ENCODE measurements around the gene FBXW7. TPM values are rescaled to one million over a fixed set of nuclear protein-coding genes. Genes with fewer than 3 reads are reported as not detected.

Gene FBXW7, protein sequence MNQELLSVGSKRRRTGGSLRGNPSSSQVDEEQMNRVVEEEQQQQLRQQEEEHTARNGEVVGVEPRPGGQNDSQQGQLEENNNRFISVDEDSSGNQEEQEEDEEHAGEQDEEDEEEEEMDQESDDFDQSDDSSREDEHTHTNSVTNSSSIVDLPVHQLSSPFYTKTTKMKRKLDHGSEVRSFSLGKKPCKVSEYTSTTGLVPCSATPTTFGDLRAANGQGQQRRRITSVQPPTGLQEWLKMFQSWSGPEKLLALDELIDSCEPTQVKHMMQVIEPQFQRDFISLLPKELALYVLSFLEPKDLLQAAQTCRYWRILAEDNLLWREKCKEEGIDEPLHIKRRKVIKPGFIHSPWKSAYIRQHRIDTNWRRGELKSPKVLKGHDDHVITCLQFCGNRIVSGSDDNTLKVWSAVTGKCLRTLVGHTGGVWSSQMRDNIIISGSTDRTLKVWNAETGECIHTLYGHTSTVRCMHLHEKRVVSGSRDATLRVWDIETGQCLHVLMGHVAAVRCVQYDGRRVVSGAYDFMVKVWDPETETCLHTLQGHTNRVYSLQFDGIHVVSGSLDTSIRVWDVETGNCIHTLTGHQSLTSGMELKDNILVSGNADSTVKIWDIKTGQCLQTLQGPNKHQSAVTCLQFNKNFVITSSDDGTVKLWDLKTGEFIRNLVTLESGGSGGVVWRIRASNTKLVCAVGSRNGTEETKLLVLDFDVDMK
- 100 to 1,000 TPM; 138 to 148 TPM for total RNA-seq
- polyA plus RNA-seq, result 10 to 100 TPM; 36.2 to 47.9 TPM

DNA sequence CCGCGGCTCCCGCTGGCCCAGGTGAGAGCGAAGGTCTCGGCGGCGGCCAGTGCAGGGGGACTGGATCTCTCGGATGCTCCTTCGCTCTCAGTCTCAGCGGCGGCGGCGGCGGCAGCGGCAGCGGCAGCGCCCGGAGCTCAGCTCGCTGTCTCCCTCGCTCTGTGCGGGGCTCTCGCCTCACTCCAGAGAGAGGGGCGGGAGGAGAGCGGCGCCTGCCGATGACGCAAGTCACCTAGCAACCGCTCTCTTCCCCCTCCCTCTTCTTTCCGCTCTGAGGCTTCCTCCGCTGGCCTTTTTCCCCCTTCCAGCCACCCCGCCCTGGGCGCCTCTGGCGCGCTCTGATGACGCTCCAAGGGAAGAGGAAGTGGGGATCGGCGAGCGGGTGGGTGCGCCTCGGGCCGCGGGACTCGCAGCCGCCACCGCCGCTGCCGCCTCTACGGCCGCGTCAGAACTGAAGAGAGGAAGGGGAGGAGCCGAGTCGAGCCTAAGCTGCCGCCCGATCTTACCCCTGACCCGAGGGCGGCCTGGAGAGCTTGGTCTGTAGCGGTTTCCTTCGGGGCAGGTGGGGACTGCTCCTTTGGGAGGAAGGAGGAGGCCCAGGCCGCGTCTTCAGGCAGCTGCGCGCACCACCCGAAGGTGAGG, at the start of gene FBXW7:
FBXW7 (minus strand) TSS at position 190 of the 642 bp plus-strand sequence. CDS start 124,289 bp downstream, outside the sequence.
- ChIA-PET CTCF (ENCODE audit: partially characterized antibody) (interaction anchor here (0.8 to 8.7 kb wide), 13 partner anchors 9 to 199 kb away, joined by 3 to 76 read pairs (median 6); no protein-coding TSS in a partner anchor), POLR2A (ENCODE audit: partially characterized antibody) (interaction anchor here (0.7 to 12.5 kb wide), 46 partner anchors 8 to 1437 kb away, joined by 3 to 327 read pairs (median 5); partner anchors contain the start of genes ARFIP1, TIGD4, TMEM131L and TMEM154)
- peaks cover 0 to 4% (median 0%) of the 10 kb centered on the region in 8 donors for H3K9me3 Mint-ChIP-seq
- intact Hi-C loops (cut with micrococcal nuclease), result loop anchor here (1.0 to 10.0 kb wide), 12 partner anchors 8 to 1521 kb away; partner anchors contain the start of genes ARFIP1, GATB, LRBA and RPS3A
- H3K27me3 ChIP-seq (ENCODE audit: insufficient read depth, low read length), result no peaks in the 10 kb centered on the region
- peaks cover 17 to 41% of the 10 kb centered on the region in 2 donors for H3K36me3 Mint-ChIP-seq
- H3K4me3 ChIP-seq (ENCODE audit: low read length in 2 of 2), result peak within 1 kb of the TSS; percentile 66 to 93
- peak within 1 kb of the TSS; percentile 93 to 100 (median 99) for H3K27ac Mint-ChIP-seq
- peak within 1 kb of the TSS; percentile 87 for H3K27ac ChIP-seq (ENCODE audit: low read depth, low read length)
- peak within 1 kb of the TSS; percentile 96 to 99 (median 98) for H3K4me3 Mint-ChIP-seq
- H3K27me3 Mint-ChIP-seq, result no peaks in the 10 kb centered on the region
- H3K9me3 ChIP-seq (ENCODE audit: control insufficient read depth in 1 of 2, low read length in 2 of 2), result no peaks in the 10 kb centered on the region
- peaks cover 72% of the 10 kb centered on the region for H3K4me1 ChIP-seq (ENCODE audit: insufficient read depth, low read length)
- peaks cover 43 to 77% (median 62%) of the 10 kb centered on the region in 4 donors for H3K4me1 Mint-ChIP-seq
- DNase-seq, result peak; percentile 99 to 100 (median 100)
- H3K36me3 ChIP-seq (ENCODE audit: insufficient read depth, low read length), result peaks cover 5% of the 10 kb centered on the region

DNA sequence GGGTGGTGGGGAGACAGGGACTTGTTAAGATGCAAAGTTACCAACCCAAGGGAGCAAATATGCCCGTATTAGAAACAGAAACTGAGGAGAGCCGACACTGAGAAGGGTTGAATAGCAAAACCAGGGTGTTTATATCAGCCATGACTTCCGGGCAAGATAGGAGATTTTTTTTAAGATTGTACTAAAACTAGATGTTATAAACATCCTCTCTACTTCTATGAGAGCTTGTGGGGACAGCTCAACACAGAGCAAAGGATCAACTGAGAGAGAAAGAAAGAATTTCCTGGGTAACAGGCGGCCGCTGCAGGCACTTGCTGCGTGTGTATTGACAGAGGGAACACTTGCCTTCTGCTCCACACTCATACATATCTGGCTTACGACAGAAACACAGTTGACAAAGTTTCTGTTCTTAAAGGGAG, 49.1 kb upstream of the FBXW7 start:
- Mint-ChIP-seq H3K27ac (peak overlapping the region; percentile 80 to 98 (median 92)), H3K27me3 (peaks cover 0 to 1% of the 10 kb centered on the region in 2 donors), H3K36me3 (peaks cover 0 to 1% of the 10 kb centered on the region in 2 donors), H3K9me3 (peaks cover 0 to 11% (median 2%) of the 10 kb centered on the region in 8 donors), H3K4me3 (peak overlapping the region; percentile 58 to 86 (median 77)), H3K4me1 (peaks cover 16 to 31% (median 17%) of the 10 kb centered on the region in 4 donors)
- Histone ChIP-seq H3K9me3 (ENCODE audit: control insufficient read depth in 1 of 2, low read length in 2 of 2) (no peaks in the 10 kb centered on the region), H3K4me1 (ENCODE audit: insufficient read depth, low read length) (peaks cover 26% of the 10 kb centered on the region), H3K27me3 (ENCODE audit: insufficient read depth, low read length) (no peaks in the 10 kb centered on the region), H3K36me3 (ENCODE audit: insufficient read depth, low read length) (no peaks in the 10 kb centered on the region), H3K4me3 (ENCODE audit: low read length in 2 of 2) (no peak overlapping the region), H3K27ac (ENCODE audit: low read depth, low read length) (peak overlapping the region; percentile 41)
- ChIA-PET CTCF (ENCODE audit: partially characterized antibody) (interaction anchor here (0.5 to 2.1 kb wide), 7 partner anchors 12 to 84 kb away, joined by 3 to 12 read pairs (median 4); partner anchors contain the start of gene FBXW7), POLR2A (ENCODE audit: partially characterized antibody) (interaction anchor here (0.7 to 4.1 kb wide), 11 partner anchors 10 to 84 kb away, joined by 3 to 63 read pairs (median 4); partner anchors contain the start of gene FBXW7)
- DNase-seq, result peak in 4 of 5 donors; percentile 29 to 44 (median 36)
- intact Hi-C loops (cut with micrococcal nuclease), result loop anchor here (1.0 kb wide), 1 partner anchor 49 kb away; the partner anchor contains the start of gene FBXW7

DNA sequence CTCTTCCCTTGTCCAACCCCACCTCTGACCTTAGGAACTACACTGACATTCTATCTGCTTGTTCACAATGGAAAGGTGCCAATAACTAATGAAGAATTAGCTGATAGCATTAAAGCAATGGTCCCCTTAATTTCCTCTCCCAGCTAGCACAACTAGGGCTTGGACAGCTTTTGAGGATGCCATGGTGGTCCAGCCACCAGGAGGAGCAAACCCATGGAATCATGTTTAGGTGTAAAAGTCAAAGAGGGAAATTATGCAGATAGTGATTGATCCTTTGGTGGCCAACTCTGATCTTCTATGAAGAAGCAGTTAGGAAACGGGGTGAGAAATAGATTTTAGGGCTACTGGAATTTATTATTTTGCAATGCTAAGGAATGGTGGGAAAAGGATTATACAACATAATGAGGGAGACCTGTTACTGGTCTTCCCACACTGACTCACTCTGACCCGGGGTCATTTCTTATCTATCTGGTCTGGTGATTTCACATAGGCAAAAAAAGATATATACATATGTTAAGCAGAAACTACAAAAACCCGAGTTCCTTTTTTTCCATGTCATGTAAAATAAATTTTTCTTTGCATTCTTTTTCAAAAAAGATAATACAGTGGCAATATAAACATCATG, 45.8 kb upstream of the FBXW7 start:
- CTCF ChIA-PET (ENCODE audit: partially characterized antibody), result no interaction called here
- peaks cover 23% of the 10 kb centered on the region for H3K4me1 ChIP-seq (ENCODE audit: insufficient read depth, low read length)
- Mint-ChIP-seq H3K36me3 (no peaks in the 10 kb centered on the region), H3K27me3 (no peaks in the 10 kb centered on the region), H3K9me3 (peaks cover 0 to 6% (median 0%) of the 10 kb centered on the region in 8 donors), H3K4me3 (no peak overlapping the region), H3K27ac (peak overlapping the region in 2 of 7 donors; percentile 41 to 58), H3K4me1 (peaks cover 15 to 27% (median 16%) of the 10 kb centered on the region in 4 donors)
- no peaks in the 10 kb centered on the region for H3K27me3 ChIP-seq (ENCODE audit: insufficient read depth, low read length)
- no peak for DNase-seq
- H3K36me3 ChIP-seq (ENCODE audit: insufficient read depth, low read length), result no peaks in the 10 kb centered on the region
- intact Hi-C loops (cut with micrococcal nuclease), result no loop called here
- H3K27ac ChIP-seq (ENCODE audit: low read depth, low read length), result no peak overlapping the region
- H3K4me3 ChIP-seq (ENCODE audit: low read length in 2 of 2), result no peak overlapping the region
- no peaks in the 10 kb centered on the region for H3K9me3 ChIP-seq (ENCODE audit: control insufficient read depth in 1 of 2, low read length in 2 of 2)
- POLR2A ChIA-PET (ENCODE audit: partially characterized antibody), result interaction anchor here (0.7 to 2.6 kb wide), 3 partner anchors 27 to 1402 kb away, joined by 3 to 8 read pairs (median 4); no protein-coding TSS in a partner anchor

DNA sequence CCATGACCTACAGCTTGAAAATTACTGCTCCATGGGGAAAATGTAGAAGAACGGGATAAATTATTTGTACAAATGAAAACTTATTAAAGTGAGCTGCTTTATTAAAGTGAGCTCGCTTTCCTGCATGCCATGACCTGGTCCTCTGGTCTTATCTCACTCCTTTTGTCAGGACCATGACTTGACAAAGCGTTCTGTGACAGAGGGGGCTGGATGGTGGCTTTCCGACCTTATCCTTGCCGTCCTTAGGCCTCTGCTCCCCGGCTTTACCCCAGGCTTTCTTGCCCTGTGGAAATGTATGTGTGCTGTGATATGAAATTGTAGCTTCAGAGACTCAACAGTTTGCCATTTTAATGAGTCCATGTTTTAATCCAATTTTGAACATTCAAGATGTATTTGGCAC, 44.0 kb upstream of the FBXW7 start:
- Histone ChIP-seq H3K36me3 (ENCODE audit: insufficient read depth, low read length) (no peaks in the 10 kb centered on the region), H3K9me3 (ENCODE audit: control insufficient read depth in 1 of 2, low read length in 2 of 2) (no peaks in the 10 kb centered on the region), H3K4me1 (ENCODE audit: insufficient read depth, low read length) (peaks cover 8% of the 10 kb centered on the region), H3K4me3 (ENCODE audit: low read length in 2 of 2) (no peak overlapping the region), H3K27me3 (ENCODE audit: insufficient read depth, low read length) (no peaks in the 10 kb centered on the region), H3K27ac (ENCODE audit: low read depth, low read length) (no peak overlapping the region)
- Mint-ChIP-seq H3K36me3 (no peaks in the 10 kb centered on the region), H3K9me3 (peaks cover 0 to 4% (median 0%) of the 10 kb centered on the region in 8 donors), H3K27ac (no peak overlapping the region), H3K27me3 (no peaks in the 10 kb centered on the region), H3K4me3 (no peak overlapping the region), H3K4me1 (peaks cover 2 to 10% (median 4%) of the 10 kb centered on the region in 4 donors)
- ChIA-PET POLR2A (ENCODE audit: partially characterized antibody) (interaction anchor here (1.0 to 2.8 kb wide), 5 partner anchors 10 to 44 kb away, joined by 3 to 10 read pairs (median 4); partner anchors contain the start of gene FBXW7), CTCF (ENCODE audit: partially characterized antibody) (interaction anchor here (0.9 to 1.1 kb wide), 2 partner anchors 27 to 79 kb away, joined by 3 to 4 read pairs; no protein-coding TSS in a partner anchor)
- intact Hi-C loops (cut with micrococcal nuclease), result no loop called here
- no peak for DNase-seq

DNA sequence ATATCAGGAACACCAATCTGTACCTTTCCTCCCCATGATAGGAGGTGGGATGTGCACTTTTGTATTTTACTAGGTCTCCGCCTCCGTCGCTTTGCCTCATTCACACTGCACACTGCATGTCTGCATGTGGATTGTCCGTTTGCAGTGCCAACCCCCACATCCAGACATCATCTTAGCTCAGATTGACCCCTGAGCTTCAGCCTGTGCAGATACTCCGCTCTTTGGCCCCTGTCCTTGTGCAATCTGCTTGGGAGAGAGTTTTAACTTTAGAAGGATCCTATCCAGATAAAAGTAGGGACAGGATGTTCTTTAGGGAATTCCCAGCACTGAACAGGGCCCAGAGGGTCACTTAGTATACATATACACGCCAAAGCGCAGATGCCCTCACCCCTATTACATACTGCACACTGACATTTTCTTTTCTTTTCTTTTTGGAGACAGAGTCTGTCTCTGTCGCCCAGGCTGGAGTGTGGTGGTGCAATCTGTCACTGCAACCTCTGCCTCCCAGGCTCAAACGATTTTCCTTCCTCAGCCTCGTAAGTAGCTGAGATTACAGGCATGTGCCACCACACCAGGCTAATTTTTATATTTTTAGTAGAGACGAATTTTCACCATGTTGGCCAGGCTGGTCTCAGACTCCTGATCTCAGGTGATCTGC, 43.3 kb upstream of the FBXW7 start:
- Mint-ChIP-seq H3K36me3 (no peaks in the 10 kb centered on the region), H3K4me3 (no peak overlapping the region), H3K9me3 (peaks cover 0 to 4% (median 0%) of the 10 kb centered on the region in 8 donors), H3K4me1 (peaks cover 0 to 3% (median 1%) of the 10 kb centered on the region in 4 donors), H3K27ac (no peak overlapping the region), H3K27me3 (no peaks in the 10 kb centered on the region)
- no peaks in the 10 kb centered on the region for H3K27me3 ChIP-seq (ENCODE audit: insufficient read depth, low read length)
- POLR2A ChIA-PET (ENCODE audit: partially characterized antibody), result interaction anchor here (0.9 to 2.8 kb wide), 4 partner anchors 13 to 43 kb away, joined by 3 to 10 read pairs (median 6); partner anchors contain the start of gene FBXW7
- no peaks in the 10 kb centered on the region for H3K36me3 ChIP-seq (ENCODE audit: insufficient read depth, low read length)
- H3K4me1 ChIP-seq (ENCODE audit: insufficient read depth, low read length), result peaks cover 3% of the 10 kb centered on the region
- H3K27ac ChIP-seq (ENCODE audit: low read depth, low read length), result no peak overlapping the region
- CTCF ChIA-PET (ENCODE audit: partially characterized antibody), result interaction anchor here (0.5 to 1.2 kb wide), 3 partner anchors 64 to 1459 kb away, joined by 3 read pairs; no protein-coding TSS in a partner anchor
- H3K4me3 ChIP-seq (ENCODE audit: low read length in 2 of 2), result no peak overlapping the region
- intact Hi-C loops (cut with micrococcal nuclease), result no loop called here
- no peak for DNase-seq
- H3K9me3 ChIP-seq (ENCODE audit: control insufficient read depth in 1 of 2, low read length in 2 of 2), result no peaks in the 10 kb centered on the region

All from CD4-positive, alpha-beta memory T cell (primary cell).